GM12865 (cell line): ENCODE measurements around the gene DIDO1.

Experiments used
- DNase-seq: peaks from one replicate; pipeline ENCODE4 v3.0.0; 2010; ENCODE audit warnings: low read depth
- H3K4me3 ChIP-seq: 2 replicates; pipeline ENCODE4 v1.5.1; 2011; ENCODE audit warnings: mild to moderate bottlenecking, low read depth, low read length, control low read depth
- TF ChIP-seq, protein P1 (sequence below): IDR thresholded peaks from 2 replicates; pipeline ENCODE4 v1.5.1; 2011; ENCODE audit warnings: low read length, control low read depth, low read depth, inconsistent platforms; ENCODE audit not compliant: insufficient read depth; ENCODE audit errors: missing control alignments

The DIDO1 gene

DNA sequence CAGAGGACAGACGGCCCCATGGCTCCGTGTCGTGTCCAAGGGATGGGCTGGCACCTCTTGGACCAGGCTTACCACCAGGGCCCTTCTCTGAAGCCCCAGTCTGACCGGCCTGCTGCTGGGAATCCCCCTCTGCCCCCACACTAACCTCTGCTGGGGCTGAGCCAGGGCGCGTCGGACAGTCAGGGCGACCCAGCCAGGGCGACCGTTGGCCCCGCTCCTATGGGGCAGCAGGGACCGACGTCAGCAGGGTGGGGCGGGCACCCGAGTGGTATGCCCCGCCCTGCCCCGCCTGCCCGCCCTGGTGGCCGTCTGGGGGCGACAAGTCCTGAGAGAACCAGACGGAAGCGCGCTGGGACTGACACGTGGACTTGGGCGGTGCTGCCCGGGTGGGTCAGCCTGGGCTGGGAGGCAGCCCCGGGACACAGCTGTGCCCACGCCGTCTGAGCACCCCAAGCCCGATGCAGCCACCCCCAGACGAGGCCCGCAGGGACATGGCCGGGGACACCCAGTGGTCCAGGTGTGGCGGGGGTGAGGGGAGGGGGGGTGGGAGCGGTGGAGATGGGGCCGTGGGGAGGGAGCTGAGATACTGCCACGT lies 26.2 kb upstream of the DIDO1 start, which contains the start of gene SLC17A9:
SLC17A9 (plus strand) TSS at position 337 of the 595 bp plus-strand sequence; CDS start at position 459, 122 bp downstream.
- H3K4me3 ChIP-seq, result peak within 1 kb of the TSS; percentile 96
- DNase-seq, result peak; percentile 92
- TF ChIP-seq, protein P1, sequence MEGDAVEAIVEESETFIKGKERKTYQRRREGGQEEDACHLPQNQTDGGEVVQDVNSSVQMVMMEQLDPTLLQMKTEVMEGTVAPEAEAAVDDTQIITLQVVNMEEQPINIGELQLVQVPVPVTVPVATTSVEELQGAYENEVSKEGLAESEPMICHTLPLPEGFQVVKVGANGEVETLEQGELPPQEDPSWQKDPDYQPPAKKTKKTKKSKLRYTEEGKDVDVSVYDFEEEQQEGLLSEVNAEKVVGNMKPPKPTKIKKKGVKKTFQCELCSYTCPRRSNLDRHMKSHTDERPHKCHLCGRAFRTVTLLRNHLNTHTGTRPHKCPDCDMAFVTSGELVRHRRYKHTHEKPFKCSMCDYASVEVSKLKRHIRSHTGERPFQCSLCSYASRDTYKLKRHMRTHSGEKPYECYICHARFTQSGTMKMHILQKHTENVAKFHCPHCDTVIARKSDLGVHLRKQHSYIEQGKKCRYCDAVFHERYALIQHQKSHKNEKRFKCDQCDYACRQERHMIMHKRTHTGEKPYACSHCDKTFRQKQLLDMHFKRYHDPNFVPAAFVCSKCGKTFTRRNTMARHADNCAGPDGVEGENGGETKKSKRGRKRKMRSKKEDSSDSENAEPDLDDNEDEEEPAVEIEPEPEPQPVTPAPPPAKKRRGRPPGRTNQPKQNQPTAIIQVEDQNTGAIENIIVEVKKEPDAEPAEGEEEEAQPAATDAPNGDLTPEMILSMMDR, result peak; percentile 32

DNA sequence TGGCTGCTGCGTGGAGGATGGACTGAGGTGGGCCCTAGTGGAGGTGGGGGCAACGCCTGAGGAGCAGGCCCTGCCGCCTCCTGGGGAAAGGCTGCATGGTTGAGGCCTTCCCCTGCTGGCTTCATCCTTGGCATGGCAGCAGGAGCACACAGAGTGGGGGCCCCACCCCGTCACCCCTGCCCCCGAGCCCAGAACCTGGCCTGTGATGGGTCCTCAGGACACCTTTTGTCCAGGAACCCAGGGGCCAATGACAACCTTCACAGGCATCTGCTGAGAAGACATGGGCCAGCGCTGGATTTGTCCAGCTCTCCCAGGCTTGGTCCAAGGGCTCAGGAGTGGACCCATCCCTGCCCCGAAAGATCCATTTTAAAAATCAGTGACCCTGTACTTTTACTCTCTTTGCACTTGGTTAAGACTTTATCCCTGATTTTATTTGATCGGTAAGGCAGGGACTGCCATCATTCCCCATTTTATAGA lies 25.6 kb upstream of the DIDO1 start:
- TF ChIP-seq, protein P1, result no peak
- peak overlapping the region; percentile 96 for H3K4me3 ChIP-seq
- no peak for DNase-seq

DNA sequence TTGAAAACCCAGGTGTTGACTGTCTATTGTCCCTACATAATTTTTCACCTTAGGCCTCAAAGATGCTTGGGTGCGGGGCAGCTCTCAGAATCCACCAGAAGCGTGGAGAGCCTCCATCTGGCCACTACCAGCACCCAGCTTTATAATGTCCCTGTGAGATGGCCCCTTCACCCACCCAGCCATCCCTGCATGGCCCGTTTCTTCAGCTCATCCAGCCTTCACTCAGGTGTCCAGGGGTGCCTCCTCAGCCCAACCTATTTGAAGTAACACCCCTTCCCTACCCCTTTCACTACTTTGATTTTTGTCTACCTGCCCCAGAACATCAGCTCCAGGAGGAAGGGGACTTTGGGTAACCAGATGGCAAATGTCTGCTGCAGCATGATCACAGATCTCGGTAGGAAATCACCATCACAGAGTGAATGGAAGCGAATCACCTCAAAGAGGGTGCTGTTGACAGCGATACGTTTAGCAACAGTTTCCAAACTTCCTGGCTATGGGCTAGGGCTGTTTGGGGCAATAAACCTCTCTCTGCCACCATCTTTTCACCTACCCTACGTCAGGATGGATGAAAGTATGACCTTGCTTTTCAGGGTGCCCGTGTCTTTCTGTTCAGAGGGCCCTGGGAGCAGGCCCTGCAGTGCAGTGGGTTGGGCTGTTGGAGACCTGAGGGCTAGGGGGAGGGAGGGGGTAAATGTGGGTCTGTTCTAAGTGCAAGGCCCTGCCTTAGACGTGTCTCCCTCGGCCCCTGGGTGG lies 25.0 kb upstream of the DIDO1 start:
- DNase-seq, result no peak
- TF ChIP-seq, protein P1, result no peak
- no peak overlapping the region; the same call in 1 of the 2 replicates for H3K4me3 ChIP-seq

DNA sequence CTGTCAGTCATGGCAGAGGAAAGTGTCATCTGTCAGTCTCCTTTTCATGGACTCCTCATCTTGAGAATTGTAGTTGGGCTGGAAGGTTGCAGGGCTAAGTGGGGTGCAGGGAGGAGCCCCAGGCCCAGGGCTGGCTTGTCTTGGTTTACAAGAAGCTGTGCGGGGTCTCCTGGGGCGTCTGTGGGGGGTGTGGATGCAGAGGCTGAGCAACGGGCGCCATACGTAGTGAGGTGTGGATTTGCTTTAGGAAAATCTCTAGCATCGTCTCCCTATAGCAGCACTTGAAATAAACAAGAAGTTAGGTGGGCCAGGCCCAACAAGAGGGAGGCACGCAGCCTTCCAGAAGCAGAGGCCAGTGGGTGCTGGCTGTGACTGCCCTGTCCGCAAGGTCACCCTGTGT lies 24.4 kb upstream of the DIDO1 start:
- DNase-seq, result no peak

DNA sequence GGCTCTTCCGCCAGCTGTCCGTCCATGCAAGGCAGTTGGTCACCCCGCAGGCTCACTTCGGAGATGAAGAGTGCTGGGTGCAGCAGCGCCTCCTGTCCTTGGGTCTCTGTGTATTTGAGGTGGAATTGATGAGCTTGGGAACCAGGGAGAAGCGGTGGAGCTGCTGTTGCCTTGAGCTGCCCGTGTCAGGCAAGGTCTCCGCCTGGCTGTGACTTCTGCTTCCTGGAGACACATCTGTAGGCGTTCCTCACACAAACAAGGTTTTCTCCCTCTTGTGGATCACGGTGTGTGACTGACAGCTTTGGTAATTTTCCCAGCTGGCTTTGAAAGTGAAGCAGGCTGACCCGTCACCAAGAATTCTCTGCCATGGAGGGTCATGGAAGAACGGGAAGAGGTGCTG lies 23.7 kb upstream of the DIDO1 start:
- TF ChIP-seq, protein P1, result no peak
- no peak for DNase-seq
- no peak overlapping the region for H3K4me3 ChIP-seq

More for the DNA sequence above, 24.4 kb upstream of the DIDO1 start:
- H3K4me3 ChIP-seq, result no peak overlapping the region
- TF ChIP-seq, protein P1, result no peak

DNA sequence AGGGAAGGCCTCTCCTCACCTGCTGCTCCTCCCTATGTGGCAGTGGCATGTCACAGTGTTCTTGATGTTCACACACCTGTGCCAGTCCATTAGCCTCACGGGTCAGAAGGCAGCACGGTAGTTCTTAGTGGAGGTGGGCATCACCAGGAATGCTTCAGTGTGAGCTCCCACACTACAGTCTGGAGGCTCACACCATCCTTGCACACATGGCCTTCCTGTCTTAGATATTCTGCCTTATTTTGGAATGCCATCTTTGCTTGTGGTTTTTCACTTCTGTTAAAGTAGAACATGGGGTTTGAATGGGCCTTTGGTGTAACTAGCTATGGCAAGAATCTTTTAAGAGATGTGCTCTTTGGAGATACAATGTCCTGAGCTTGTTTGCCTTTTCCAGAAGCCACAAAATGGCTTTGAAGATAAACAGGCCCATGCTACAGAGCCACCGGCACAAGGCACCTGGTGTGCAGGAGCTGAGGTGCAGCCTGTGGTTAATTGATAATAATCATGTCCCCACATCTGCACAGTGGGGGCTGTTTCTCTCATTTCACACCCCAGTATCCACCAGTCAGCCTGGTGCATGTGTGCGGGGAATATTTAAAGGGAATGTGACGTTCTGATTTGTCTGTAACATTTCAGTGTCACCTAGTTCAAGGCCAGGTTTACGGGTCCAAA lies 23.0 kb upstream of the DIDO1 start:
- TF ChIP-seq, protein P1, result no peak
- DNase-seq, result no peak
- H3K4me3 ChIP-seq, result no peak overlapping the region
